ENCODE measurements around the gene TMEM220.

GRCh38 chr17:10777890-10778289, 48.1 kb upstream of the TMEM220 start:
- TF ChIP-seq, protein P1, sequence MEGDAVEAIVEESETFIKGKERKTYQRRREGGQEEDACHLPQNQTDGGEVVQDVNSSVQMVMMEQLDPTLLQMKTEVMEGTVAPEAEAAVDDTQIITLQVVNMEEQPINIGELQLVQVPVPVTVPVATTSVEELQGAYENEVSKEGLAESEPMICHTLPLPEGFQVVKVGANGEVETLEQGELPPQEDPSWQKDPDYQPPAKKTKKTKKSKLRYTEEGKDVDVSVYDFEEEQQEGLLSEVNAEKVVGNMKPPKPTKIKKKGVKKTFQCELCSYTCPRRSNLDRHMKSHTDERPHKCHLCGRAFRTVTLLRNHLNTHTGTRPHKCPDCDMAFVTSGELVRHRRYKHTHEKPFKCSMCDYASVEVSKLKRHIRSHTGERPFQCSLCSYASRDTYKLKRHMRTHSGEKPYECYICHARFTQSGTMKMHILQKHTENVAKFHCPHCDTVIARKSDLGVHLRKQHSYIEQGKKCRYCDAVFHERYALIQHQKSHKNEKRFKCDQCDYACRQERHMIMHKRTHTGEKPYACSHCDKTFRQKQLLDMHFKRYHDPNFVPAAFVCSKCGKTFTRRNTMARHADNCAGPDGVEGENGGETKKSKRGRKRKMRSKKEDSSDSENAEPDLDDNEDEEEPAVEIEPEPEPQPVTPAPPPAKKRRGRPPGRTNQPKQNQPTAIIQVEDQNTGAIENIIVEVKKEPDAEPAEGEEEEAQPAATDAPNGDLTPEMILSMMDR (IDR thresholded peaks at IDR 0.05) = no peak
- TF ChIP-seq POLR2A (IDR thresholded peaks at IDR 0.05) (no peak), EP300 (IDR thresholded peaks at IDR 0.05) (no peak)
